Measurements from ENCODE around the gene TPH2.

TPH2 gene

GRCh38 chr12:71973687-71974086 lies 35.0 kb downstream of the TPH2 start:
- DNase-seq (ENCODE audit: extremely low read depth, low read depth), result no peak
- TF ChIP-seq CTCF (IDR thresholded peaks at IDR 0.05; ENCODE audit: low read depth, low read length), result no peak

GRCh38 chr12:71980538-71980937 lies 41.9 kb downstream of the TPH2 start:
- no peak for DNase-seq (ENCODE audit: extremely low read depth, low read depth)
- TF ChIP-seq CTCF (IDR thresholded peaks at IDR 0.05; ENCODE audit: low read depth, low read length), result no peak

- no peak for TF ChIP-seq CTCF (IDR thresholded peaks at IDR 0.05; ENCODE audit: low read depth, low read length)
These were observed 42.5 kb downstream of the TPH2 start for GRCh38 chr12:71981149-71981548.

GRCh38 chr12:71994715-71995114 lies 56.1 kb downstream of the TPH2 start:
- no peak for TF ChIP-seq CTCF (IDR thresholded peaks at IDR 0.05; ENCODE audit: low read depth, low read length)
- no peak for DNase-seq (ENCODE audit: extremely low read depth, low read depth)

More at GRCh38 chr12:71981149-71981548, 42.5 kb downstream of the TPH2 start:
- DNase-seq (ENCODE audit: extremely low read depth, low read depth), result no peak

GRCh38 chr12:71999795-72000194 lies 61.1 kb downstream of the TPH2 start:
- TF ChIP-seq CTCF (IDR thresholded peaks at IDR 0.05; ENCODE audit: low read depth, low read length), result no peak
- DNase-seq (ENCODE audit: extremely low read depth, low read depth), result no peak

- TF ChIP-seq CTCF (IDR thresholded peaks at IDR 0.05; ENCODE audit: low read depth, low read length), result no peak
These were observed 62.5 kb downstream of the TPH2 start for GRCh38 chr12:72000969-72001648.

GRCh38 chr12:72006766-72007165 lies 68.1 kb downstream of the TPH2 start:
- TF ChIP-seq CTCF (IDR thresholded peaks at IDR 0.05; ENCODE audit: low read depth, low read length), result no peak
- no peak for DNase-seq (ENCODE audit: extremely low read depth, low read depth)

More at GRCh38 chr12:72000969-72001648, 62.5 kb downstream of the TPH2 start:
- no peak for DNase-seq (ENCODE audit: extremely low read depth, low read depth)

All from AG09319 (cell line).